Stimulated activated CD8-positive, alpha-beta memory T cell treated with anti-CD3 and anti-CD28 coated beads, Interleukin-4, amount 100 ng/mL, for 24 hours (primary cell): ENCODE measurements around the gene OTUB2.

Source experiments
- DNase-seq: peaks from one replicate; pipeline ENCODE4 v3.0.0-alpha.2; 2020; ENCODE audit warnings: low read depth

OTUB2 gene

GRCh38 chr14:94021416-94022157 is 4.6 kb upstream of the OTUB2 start:
- no peak for DNase-seq

- no peak for DNase-seq
Observed at GRCh38 chr14:94022532-94023411, 3.4 kb upstream of the OTUB2 start.

GRCh38 chr14:94024549-94024948 is 1.6 kb upstream of the OTUB2 start:
- DNase-seq: no peak

- DNase-seq: no peak
Observed at GRCh38 chr14:94025720-94026119, 420 bp upstream of the OTUB2 start.

GRCh38 chr14:94026889-94027469 is 839 bp downstream of the OTUB2 start:
- DNase-seq: no peak

- DNase-seq: no peak
Observed at GRCh38 chr14:94027566-94028449, 1.7 kb downstream of the OTUB2 start.

- DNase-seq: no peak
Observed at GRCh38 chr14:94028450-94028826, 2.3 kb downstream of the OTUB2 start.

- DNase-seq: no peak
Observed at GRCh38 chr14:94029265-94029664, 3.1 kb downstream of the OTUB2 start.

- no peak for DNase-seq
Observed at GRCh38 chr14:94029671-94030203, 3.6 kb downstream of the OTUB2 start.

DNA sequence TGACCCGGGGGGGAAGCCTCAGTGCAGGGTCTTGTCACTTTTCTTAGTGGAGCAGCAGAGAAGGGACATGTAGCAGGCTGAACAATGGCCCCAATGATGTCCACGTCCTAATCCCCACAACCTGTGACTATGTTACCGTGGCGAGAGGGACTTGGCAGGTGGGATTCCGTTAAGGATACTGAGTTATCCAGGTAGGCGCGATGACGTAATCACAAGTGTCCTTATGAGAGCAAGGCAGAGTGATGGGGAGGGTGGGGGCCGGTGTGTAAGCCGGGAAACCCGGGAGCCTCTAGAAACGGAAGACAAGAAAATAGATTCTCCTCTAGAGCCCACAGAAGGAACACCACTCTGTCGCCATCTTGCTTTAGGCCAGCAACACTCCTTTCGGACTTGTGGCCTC is 4.4 kb downstream of the OTUB2 start:
- DNase-seq: no peak

DNA sequence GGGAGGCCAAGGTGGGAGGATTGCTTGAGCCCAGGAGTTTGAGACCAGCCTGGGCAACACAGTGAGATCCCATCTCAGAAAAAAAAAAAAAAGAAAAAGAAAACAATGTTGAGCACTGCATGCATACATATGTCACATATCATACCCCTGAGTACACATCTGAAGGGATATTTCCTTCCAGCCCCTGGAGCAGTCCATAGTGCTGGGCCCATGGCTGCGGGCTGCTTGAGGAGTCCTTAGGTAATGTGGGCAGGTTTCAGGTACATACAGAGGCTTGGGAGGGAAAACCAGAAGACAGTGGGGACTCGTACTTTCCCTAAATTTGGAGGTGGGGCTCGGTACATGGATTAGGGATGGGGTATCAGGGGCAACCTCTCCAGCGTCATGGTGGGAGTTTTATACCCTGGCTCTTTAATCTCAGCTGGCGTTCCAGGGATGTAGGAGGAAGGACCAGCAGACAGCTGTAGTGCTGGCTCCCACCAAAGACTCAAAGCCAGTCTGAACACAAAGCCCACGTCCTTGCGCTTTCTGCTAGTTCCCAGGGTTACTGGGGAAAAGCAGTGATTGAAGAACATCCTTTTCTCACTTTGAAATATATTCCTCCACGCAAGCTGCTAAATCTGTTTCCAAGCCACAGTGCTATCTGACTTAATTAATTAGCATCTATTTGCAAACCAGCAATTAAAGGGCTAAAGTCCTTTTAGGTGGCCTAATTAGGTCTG is 5.2 kb downstream of the OTUB2 start:
- DNase-seq: no peak

DNA sequence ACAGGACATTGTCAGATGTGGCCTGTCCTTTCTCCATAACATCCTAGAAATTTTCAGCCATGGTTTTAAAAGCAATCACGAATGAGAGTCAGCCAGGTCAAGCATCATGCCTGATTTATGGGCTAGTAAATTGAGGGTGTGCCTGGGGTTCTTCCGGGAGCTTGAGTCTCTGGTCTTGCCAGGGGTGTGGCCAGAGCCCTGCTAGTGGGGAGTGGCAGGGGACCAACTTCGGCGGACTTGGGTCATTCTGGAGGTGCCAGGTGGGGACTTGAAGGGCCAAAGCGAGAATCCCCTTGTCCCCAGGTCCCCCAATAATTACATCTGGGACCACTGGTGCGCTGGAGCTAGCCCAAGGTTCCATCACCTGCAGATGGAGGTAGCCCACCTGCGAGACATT is 5.7 kb downstream of the OTUB2 start:
- DNase-seq: no peak

- DNase-seq: no peak
Observed at GRCh38 chr14:94034886-94035285, 8.7 kb downstream of the OTUB2 start.

GRCh38 chr14:94036313-94037167 is 10.4 kb downstream of the OTUB2 start:
- DNase-seq: peak; percentile 63

GRCh38 chr14:94037954-94038353 is 11.8 kb downstream of the OTUB2 start:
- no peak for DNase-seq

- no peak for DNase-seq
Observed at GRCh38 chr14:94038510-94038909, 12.4 kb downstream of the OTUB2 start.

DNA sequence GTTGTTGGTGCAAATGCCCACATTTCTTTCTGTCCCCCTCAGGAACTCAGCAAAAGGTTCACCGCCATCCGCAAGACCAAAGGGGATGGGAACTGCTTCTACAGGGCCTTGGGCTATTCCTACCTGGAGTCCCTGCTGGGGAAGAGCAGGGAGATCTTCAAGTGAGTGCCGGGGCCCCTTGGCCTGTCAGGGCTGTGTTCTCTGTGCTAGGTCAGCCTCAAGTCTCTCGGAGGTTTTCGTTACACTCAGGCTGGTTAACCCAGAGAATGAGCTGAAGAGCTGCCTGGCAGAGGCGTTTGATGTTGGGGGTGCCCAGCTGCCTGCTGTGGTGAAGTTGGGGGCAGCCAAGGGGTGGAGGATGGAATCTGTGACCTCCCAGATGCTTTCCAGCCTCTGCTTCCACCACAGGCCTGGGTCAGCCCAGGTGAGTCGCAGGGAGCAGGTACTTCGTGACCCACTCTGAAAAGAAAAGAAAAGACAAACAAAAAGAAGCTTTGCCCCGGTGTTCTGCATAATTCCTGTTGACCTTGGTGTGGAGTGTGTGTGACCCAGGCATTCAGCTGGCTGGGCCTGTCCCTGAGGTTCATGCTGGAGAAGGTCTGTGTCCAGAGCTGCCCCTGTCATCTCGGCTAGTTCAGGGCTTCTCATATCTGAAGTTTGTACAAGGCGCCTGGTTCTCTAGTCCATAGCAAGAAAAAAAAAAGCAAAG is 12.9 kb downstream of the OTUB2 start:
- no peak for DNase-seq

GRCh38 chr14:94040247-94040646 is 14.1 kb downstream of the OTUB2 start:
- DNase-seq: no peak

GRCh38 chr14:94040796-94041195 is 14.7 kb downstream of the OTUB2 start:
- no peak for DNase-seq
